Measurements from ENCODE around the gene MED13.
"Not testable (repeated sequence)": the region's sequence is repeated elsewhere in the genome, so short reads cannot be mapped to it uniquely, and the experiment has no call there.

MED13 gene

GRCh38 chr17:62062302-62062701, 2.8 kb downstream of the MED13 start:
- no peak for DNase-seq (ENCODE audit: low read depth in 2 of 2, low spot score in 1 of 2)

GRCh38 chr17:62059414-62059813, 5.7 kb downstream of the MED13 start:
- no peak for DNase-seq (ENCODE audit: low read depth in 2 of 2, low spot score in 1 of 2)

GRCh38 chr17:62058611-62059010, 6.5 kb downstream of the MED13 start:
- no peak for DNase-seq (ENCODE audit: low read depth in 2 of 2, low spot score in 1 of 2)

- no peak for DNase-seq (ENCODE audit: low read depth in 2 of 2, low spot score in 1 of 2)
Measured at GRCh38 chr17:62057696-62058095, 7.4 kb downstream of the MED13 start.

- no peak for DNase-seq (ENCODE audit: low read depth in 2 of 2, low spot score in 1 of 2)
Measured at GRCh38 chr17:62052765-62053338, 12.2 kb downstream of the MED13 start.

GRCh38 chr17:62051053-62051452, 14.0 kb downstream of the MED13 start:
- no peak for DNase-seq (ENCODE audit: low read depth in 2 of 2, low spot score in 1 of 2)

- no peak for DNase-seq (ENCODE audit: low read depth in 2 of 2, low spot score in 1 of 2)
Measured at GRCh38 chr17:62049299-62049698, 15.8 kb downstream of the MED13 start.

- no peak for DNase-seq (ENCODE audit: low read depth in 2 of 2, low spot score in 1 of 2)
Measured at GRCh38 chr17:62048262-62048661, 16.8 kb downstream of the MED13 start.

- DNase-seq (ENCODE audit: low read depth in 2 of 2, low spot score in 1 of 2): no peak
Measured at GRCh38 chr17:62045517-62045916, 19.6 kb downstream of the MED13 start.

- no peak for DNase-seq (ENCODE audit: low read depth in 2 of 2, low spot score in 1 of 2)
Measured at GRCh38 chr17:62045109-62045508, 20.0 kb downstream of the MED13 start.

GRCh38 chr17:62043602-62044001, 21.5 kb downstream of the MED13 start:
- DNase-seq (ENCODE audit: low read depth in 2 of 2, low spot score in 1 of 2): no peak

GRCh38 chr17:62043140-62043539, 21.9 kb downstream of the MED13 start:
- DNase-seq (ENCODE audit: low read depth in 2 of 2, low spot score in 1 of 2): no peak

- DNase-seq (ENCODE audit: low read depth in 2 of 2, low spot score in 1 of 2): no peak
Measured at GRCh38 chr17:62038248-62038647, 26.8 kb downstream of the MED13 start.

GRCh38 chr17:62033317-62033716, 31.8 kb downstream of the MED13 start:
- DNase-seq (ENCODE audit: low read depth in 2 of 2, low spot score in 1 of 2): no peak

- DNase-seq (ENCODE audit: low read depth in 2 of 2, low spot score in 1 of 2): no peak
Measured at GRCh38 chr17:62032480-62032879, 32.6 kb downstream of the MED13 start.

GRCh38 chr17:62030264-62030663, 34.8 kb downstream of the MED13 start:
- DNase-seq (ENCODE audit: low read depth in 2 of 2, low spot score in 1 of 2): no peak

- DNase-seq (ENCODE audit: low read depth in 2 of 2, low spot score in 1 of 2): no peak
Measured at GRCh38 chr17:62024866-62025265, 40.2 kb downstream of the MED13 start.

- DNase-seq (ENCODE audit: low read depth in 2 of 2, low spot score in 1 of 2): no peak
Measured at GRCh38 chr17:62017912-62018311, 47.2 kb downstream of the MED13 start.

GRCh38 chr17:62017496-62017895, 47.6 kb downstream of the MED13 start:
- DNase-seq (ENCODE audit: low read depth in 2 of 2, low spot score in 1 of 2): no peak

GRCh38 chr17:62014526-62014925, 50.6 kb downstream of the MED13 start:
- no peak for DNase-seq (ENCODE audit: low read depth in 2 of 2, low spot score in 1 of 2)

- DNase-seq (ENCODE audit: low read depth in 2 of 2, low spot score in 1 of 2): no peak
Measured at GRCh38 chr17:62009220-62009619, 55.9 kb downstream of the MED13 start.

- DNase-seq (ENCODE audit: low read depth in 2 of 2, low spot score in 1 of 2): no peak
Measured at GRCh38 chr17:62008294-62008693, 56.8 kb downstream of the MED13 start.

- DNase-seq (ENCODE audit: low read depth in 2 of 2, low spot score in 1 of 2): no peak
Measured at GRCh38 chr17:62004388-62004787, 60.7 kb downstream of the MED13 start.

GRCh38 chr17:62003141-62003540, 61.9 kb downstream of the MED13 start:
- not testable (repeated sequence) for DNase-seq (ENCODE audit: low read depth in 2 of 2, low spot score in 1 of 2)
